Measurements from ENCODE around the gene ATF1.
"Not testable (repeated sequence)": the region's sequence is repeated elsewhere in the genome, so short reads cannot be mapped to it uniquely, and the experiment has no call there.

Gene ATF1

GRCh38 chr12:50820177-50820576 lies 56.3 kb downstream of the ATF1 start:
- H3K9me3 ChIP-seq (ENCODE audit: control insufficient read depth, insufficient read depth, low read length), result no peaks in the 10 kb centered on the region
- no peaks in the 10 kb centered on the region for H3K27me3 ChIP-seq (ENCODE audit: control insufficient read depth, insufficient read depth, low read length)
- H3K36me3 ChIP-seq (ENCODE audit: control insufficient read depth, insufficient read depth, low read length), result no peaks in the 10 kb centered on the region
- no peak overlapping the region for H3K4me3 ChIP-seq (ENCODE audit: low read depth, low read length)
- no peaks in the 10 kb centered on the region for H3K4me1 ChIP-seq (ENCODE audit: control insufficient read depth, insufficient read depth, low read length)
- H3K9ac ChIP-seq (ENCODE audit: low read depth, low read length), result no peak overlapping the region

GRCh38 chr12:50822082-50822481 lies 58.2 kb downstream of the ATF1 start:
- Histone ChIP-seq H3K4me3 (ENCODE audit: low read depth, low read length) (no peak overlapping the region), H3K36me3 (ENCODE audit: control insufficient read depth, insufficient read depth, low read length) (no peaks in the 10 kb centered on the region), H3K9ac (ENCODE audit: low read depth, low read length) (no peak overlapping the region), H3K9me3 (ENCODE audit: control insufficient read depth, insufficient read depth, low read length) (no peaks in the 10 kb centered on the region), H3K27me3 (ENCODE audit: control insufficient read depth, insufficient read depth, low read length) (no peaks in the 10 kb centered on the region), H3K4me1 (ENCODE audit: control insufficient read depth, insufficient read depth, low read length) (no peaks in the 10 kb centered on the region)

GRCh38 chr12:50823724-50824123 lies 59.8 kb downstream of the ATF1 start:
- not testable (repeated sequence) for H3K9me3 ChIP-seq (ENCODE audit: control insufficient read depth, insufficient read depth, low read length); H3K9ac ChIP-seq (ENCODE audit: low read depth, low read length); H3K4me3 ChIP-seq (ENCODE audit: low read depth, low read length); H3K36me3 ChIP-seq (ENCODE audit: control insufficient read depth, insufficient read depth, low read length); H3K27me3 ChIP-seq (ENCODE audit: control insufficient read depth, insufficient read depth, low read length); H3K4me1 ChIP-seq (ENCODE audit: control insufficient read depth, insufficient read depth, low read length)

GRCh38 chr12:50824914-50825313 lies 61.0 kb downstream of the ATF1 start:
- Histone ChIP-seq H3K9me3 (ENCODE audit: control insufficient read depth, insufficient read depth, low read length) (no peaks in the 10 kb centered on the region), H3K9ac (ENCODE audit: low read depth, low read length) (no peak overlapping the region), H3K4me1 (ENCODE audit: control insufficient read depth, insufficient read depth, low read length) (no peaks in the 10 kb centered on the region), H3K36me3 (ENCODE audit: control insufficient read depth, insufficient read depth, low read length) (no peaks in the 10 kb centered on the region), H3K4me3 (ENCODE audit: low read depth, low read length) (no peak overlapping the region), H3K27me3 (ENCODE audit: control insufficient read depth, insufficient read depth, low read length) (no peaks in the 10 kb centered on the region)

- Histone ChIP-seq H3K27me3 (ENCODE audit: control insufficient read depth, insufficient read depth, low read length) (no peaks in the 10 kb centered on the region), H3K36me3 (ENCODE audit: control insufficient read depth, insufficient read depth, low read length) (no peaks in the 10 kb centered on the region), H3K9me3 (ENCODE audit: control insufficient read depth, insufficient read depth, low read length) (no peaks in the 10 kb centered on the region), H3K9ac (ENCODE audit: low read depth, low read length) (no peak overlapping the region), H3K4me3 (ENCODE audit: low read depth, low read length) (no peak overlapping the region), H3K4me1 (ENCODE audit: control insufficient read depth, insufficient read depth, low read length) (no peaks in the 10 kb centered on the region)
These were observed 61.5 kb downstream of the ATF1 start for GRCh38 chr12:50825372-50825838.

- H3K4me3 ChIP-seq (ENCODE audit: low read depth, low read length), result no peak overlapping the region
- no peaks in the 10 kb centered on the region for H3K9me3 ChIP-seq (ENCODE audit: control insufficient read depth, insufficient read depth, low read length)
- no peaks in the 10 kb centered on the region for H3K36me3 ChIP-seq (ENCODE audit: control insufficient read depth, insufficient read depth, low read length)
- H3K27me3 ChIP-seq (ENCODE audit: control insufficient read depth, insufficient read depth, low read length), result no peaks in the 10 kb centered on the region
- no peaks in the 10 kb centered on the region for H3K4me1 ChIP-seq (ENCODE audit: control insufficient read depth, insufficient read depth, low read length)
- no peak overlapping the region for H3K9ac ChIP-seq (ENCODE audit: low read depth, low read length)
These were observed 64.2 kb downstream of the ATF1 start for GRCh38 chr12:50828121-50828520.

GRCh38 chr12:50828886-50829285 lies 65.0 kb downstream of the ATF1 start:
- Histone ChIP-seq H3K4me3 (ENCODE audit: low read depth, low read length) (no peak overlapping the region), H3K27me3 (ENCODE audit: control insufficient read depth, insufficient read depth, low read length) (no peaks in the 10 kb centered on the region), H3K9me3 (ENCODE audit: control insufficient read depth, insufficient read depth, low read length) (peaks cover under 1% of the 10 kb centered on the region)

GRCh38 chr12:50833801-50834200 lies 69.9 kb downstream of the ATF1 start:
- not testable (repeated sequence) for H3K4me1 ChIP-seq (ENCODE audit: control insufficient read depth, insufficient read depth, low read length); H3K27me3 ChIP-seq (ENCODE audit: control insufficient read depth, insufficient read depth, low read length); H3K4me3 ChIP-seq (ENCODE audit: low read depth, low read length); H3K9me3 ChIP-seq (ENCODE audit: control insufficient read depth, insufficient read depth, low read length); H3K9ac ChIP-seq (ENCODE audit: low read depth, low read length); H3K36me3 ChIP-seq (ENCODE audit: control insufficient read depth, insufficient read depth, low read length)

More at GRCh38 chr12:50828886-50829285, 65.0 kb downstream of the ATF1 start:
- no peaks in the 10 kb centered on the region for H3K36me3 ChIP-seq (ENCODE audit: control insufficient read depth, insufficient read depth, low read length)
- H3K4me1 ChIP-seq (ENCODE audit: control insufficient read depth, insufficient read depth, low read length), result no peaks in the 10 kb centered on the region
- no peak overlapping the region for H3K9ac ChIP-seq (ENCODE audit: low read depth, low read length)

- Histone ChIP-seq H3K27me3 (ENCODE audit: control insufficient read depth, insufficient read depth, low read length) (peaks cover 2% of the 10 kb centered on the region), H3K4me3 (ENCODE audit: low read depth, low read length) (no peak overlapping the region), H3K36me3 (ENCODE audit: control insufficient read depth, insufficient read depth, low read length) (no peaks in the 10 kb centered on the region), H3K4me1 (ENCODE audit: control insufficient read depth, insufficient read depth, low read length) (peaks cover 6% of the 10 kb centered on the region), H3K9me3 (ENCODE audit: control insufficient read depth, insufficient read depth, low read length) (peaks cover 4% of the 10 kb centered on the region), H3K9ac (ENCODE audit: low read depth, low read length) (no peak overlapping the region)
These were observed 75.1 kb downstream of the ATF1 start for GRCh38 chr12:50839042-50839441.

- H3K36me3 ChIP-seq (ENCODE audit: control insufficient read depth, insufficient read depth, low read length), result no peaks in the 10 kb centered on the region
- peaks cover 6% of the 10 kb centered on the region for H3K4me1 ChIP-seq (ENCODE audit: control insufficient read depth, insufficient read depth, low read length)
- H3K9ac ChIP-seq (ENCODE audit: low read depth, low read length), result no peak overlapping the region
- H3K27me3 ChIP-seq (ENCODE audit: control insufficient read depth, insufficient read depth, low read length), result peaks cover 2% of the 10 kb centered on the region
- no peaks in the 10 kb centered on the region for H3K9me3 ChIP-seq (ENCODE audit: control insufficient read depth, insufficient read depth, low read length)
- no peak overlapping the region for H3K4me3 ChIP-seq (ENCODE audit: low read depth, low read length)
These were observed 77.0 kb downstream of the ATF1 start for GRCh38 chr12:50840809-50841487.

GRCh38 chr12:50841716-50842531 lies 78.0 kb downstream of the ATF1 start:
- peaks cover 2% of the 10 kb centered on the region for H3K27me3 ChIP-seq (ENCODE audit: control insufficient read depth, insufficient read depth, low read length)
- no peaks in the 10 kb centered on the region for H3K36me3 ChIP-seq (ENCODE audit: control insufficient read depth, insufficient read depth, low read length)
- H3K9me3 ChIP-seq (ENCODE audit: control insufficient read depth, insufficient read depth, low read length), result no peaks in the 10 kb centered on the region
- no peak overlapping the region for H3K4me3 ChIP-seq (ENCODE audit: low read depth, low read length)
- H3K4me1 ChIP-seq (ENCODE audit: control insufficient read depth, insufficient read depth, low read length), result peaks cover 6% of the 10 kb centered on the region
- H3K9ac ChIP-seq (ENCODE audit: low read depth, low read length), result no peak overlapping the region
